Stimulated activated CD8-positive, alpha-beta memory T cell treated with anti-CD3 and anti-CD28 coated beads, Interleukin-2, amount 100 ng/mL, for 1 hour (primary cell): Measurements from ENCODE around the gene NCBP2L.
"Not testable (repeated sequence)": the region's sequence is repeated elsewhere in the genome, so short reads cannot be mapped to it uniquely, and the experiment has no call there.

ENCODE experiments used
- DNase-seq, 2 donors: peaks; one replicate each; pipeline ENCODE4 v3.0.0-alpha.2; 2020; ENCODE audit warnings: low read depth in 2 of 2

Gene NCBP2L

GRCh38 chrX:107810053-107810452 is 32.5 kb downstream of the NCBP2L start:
- not testable (repeated sequence) for DNase-seq

- no peak for DNase-seq
Observed at GRCh38 chrX:107818900-107819521, 41.5 kb downstream of the NCBP2L start.

GRCh38 chrX:107823042-107823441 is 45.5 kb downstream of the NCBP2L start:
- DNase-seq: no peak

- no peak for DNase-seq
Observed at GRCh38 chrX:107823456-107823855, 45.9 kb downstream of the NCBP2L start.

- peak in 1 of 2 donors; percentile 7 for DNase-seq
Observed at GRCh38 chrX:107825698-107826237, 48.2 kb downstream of the NCBP2L start, which contains the start of gene MID2. TSS of gene MID2 (plus strand) at chrX:107825866. CDS start at chrX:107826427, 561 bp downstream.

- DNase-seq: peak in 1 of 2 donors; percentile 10
Observed at GRCh38 chrX:107826238-107827029, 48.9 kb downstream of the NCBP2L start.

- DNase-seq: no peak
Observed at GRCh38 chrX:107827030-107827831, 49.7 kb downstream of the NCBP2L start.

GRCh38 chrX:107827852-107828251 is 50.3 kb downstream of the NCBP2L start:
- DNase-seq: no peak

- no peak for DNase-seq
Observed at GRCh38 chrX:107829878-107830277, 52.3 kb downstream of the NCBP2L start.

- DNase-seq: no peak
Observed at GRCh38 chrX:107831071-107831730, 53.7 kb downstream of the NCBP2L start.

GRCh38 chrX:107834275-107835201 is 57.0 kb downstream of the NCBP2L start:
- no peak for DNase-seq

- DNase-seq: no peak
Observed at GRCh38 chrX:107836958-107837357, 59.4 kb downstream of the NCBP2L start.

GRCh38 chrX:107840971-107841370 is 63.4 kb downstream of the NCBP2L start:
- DNase-seq: no peak

- no peak for DNase-seq
Observed at GRCh38 chrX:107842715-107843400, 65.3 kb downstream of the NCBP2L start.
